ENCODE results near the gene ACOX3.

GRCh38 chr4:8383451-8384160, 56.9 kb downstream of the ACOX3 start:
- TF ChIP-seq CTCF (IDR thresholded peaks at IDR 0.05) = no peak
- TF ChIP-seq POLR2A (IDR thresholded peaks at IDR 0.05) = no peak
